ENCODE data around the gene NR2F2.

The NR2F2 gene

DNA sequence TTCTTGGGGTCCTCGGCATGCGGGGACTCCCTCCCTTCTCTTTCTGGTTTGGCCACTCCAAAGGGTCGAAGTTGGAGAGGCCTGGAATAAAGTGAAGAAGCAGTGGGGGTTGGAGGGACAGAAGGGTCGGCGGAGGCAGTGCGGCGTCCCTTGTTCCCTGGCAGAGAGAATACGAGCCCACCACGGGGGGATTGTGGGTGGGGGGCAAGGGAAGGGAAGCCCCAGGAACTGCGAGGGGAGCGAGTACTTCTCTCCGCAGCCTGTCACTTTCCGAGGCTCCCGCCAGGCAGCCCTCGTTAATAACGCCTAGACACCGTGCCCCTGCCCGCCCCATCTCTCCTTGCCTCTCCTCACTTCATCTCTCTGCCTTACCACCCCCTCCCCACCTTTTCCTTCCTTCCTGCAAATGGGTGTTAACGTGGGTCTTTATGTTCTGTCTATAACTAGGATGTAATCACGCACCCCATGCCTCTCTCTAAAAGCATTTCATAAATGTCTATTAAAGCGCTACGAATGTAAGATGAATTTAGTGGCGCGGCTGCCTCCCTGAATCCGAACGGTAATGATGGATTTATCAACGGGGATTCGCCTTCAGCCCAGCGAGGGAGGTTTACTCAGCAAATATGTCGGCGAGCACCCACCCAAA lies 13.7 kb downstream of the NR2F2 start:
- no peak for DNase-seq

DNA sequence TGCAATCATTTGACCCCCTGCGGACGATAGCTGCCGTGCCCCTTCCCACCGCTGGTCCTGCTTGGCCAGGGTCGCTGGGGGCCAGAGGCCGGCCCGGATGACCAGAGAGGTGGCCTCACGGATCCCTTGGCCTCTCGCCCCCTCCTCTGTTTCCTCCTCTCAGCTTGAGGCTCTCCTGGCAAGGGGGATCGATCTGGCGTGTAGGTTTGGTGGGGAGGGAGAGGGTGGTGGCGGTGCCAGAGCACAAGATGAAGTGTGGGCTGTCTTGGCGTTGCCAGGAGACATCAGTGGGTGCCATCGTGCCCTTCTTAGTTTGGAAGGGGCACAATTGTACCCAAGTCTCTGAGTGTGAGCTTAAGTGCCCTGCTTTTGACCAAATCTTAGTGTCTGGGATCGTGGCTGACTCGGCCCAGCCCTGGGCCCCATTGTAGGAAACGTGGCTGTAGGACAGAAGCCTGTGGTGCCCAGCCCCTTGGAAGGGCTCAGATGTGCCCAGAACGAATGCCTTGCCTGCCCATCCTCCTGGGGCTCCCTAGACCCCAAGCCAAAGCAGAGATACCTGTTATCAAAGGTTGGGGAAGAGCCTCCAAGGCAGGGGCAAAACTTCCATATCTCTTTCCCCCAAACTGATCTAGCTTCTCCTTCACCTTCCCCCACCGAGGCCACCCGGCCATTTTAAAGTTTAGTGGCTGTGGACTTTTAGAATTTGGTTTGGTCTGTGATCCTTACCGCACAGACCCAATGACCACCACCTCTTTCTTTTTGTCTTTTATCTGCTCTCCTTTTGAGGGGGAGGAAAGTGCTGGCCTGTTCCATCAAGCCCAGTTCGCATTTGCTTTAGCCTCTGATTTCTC lies 14.4 kb downstream of the NR2F2 start:
- no peak for DNase-seq

DNA sequence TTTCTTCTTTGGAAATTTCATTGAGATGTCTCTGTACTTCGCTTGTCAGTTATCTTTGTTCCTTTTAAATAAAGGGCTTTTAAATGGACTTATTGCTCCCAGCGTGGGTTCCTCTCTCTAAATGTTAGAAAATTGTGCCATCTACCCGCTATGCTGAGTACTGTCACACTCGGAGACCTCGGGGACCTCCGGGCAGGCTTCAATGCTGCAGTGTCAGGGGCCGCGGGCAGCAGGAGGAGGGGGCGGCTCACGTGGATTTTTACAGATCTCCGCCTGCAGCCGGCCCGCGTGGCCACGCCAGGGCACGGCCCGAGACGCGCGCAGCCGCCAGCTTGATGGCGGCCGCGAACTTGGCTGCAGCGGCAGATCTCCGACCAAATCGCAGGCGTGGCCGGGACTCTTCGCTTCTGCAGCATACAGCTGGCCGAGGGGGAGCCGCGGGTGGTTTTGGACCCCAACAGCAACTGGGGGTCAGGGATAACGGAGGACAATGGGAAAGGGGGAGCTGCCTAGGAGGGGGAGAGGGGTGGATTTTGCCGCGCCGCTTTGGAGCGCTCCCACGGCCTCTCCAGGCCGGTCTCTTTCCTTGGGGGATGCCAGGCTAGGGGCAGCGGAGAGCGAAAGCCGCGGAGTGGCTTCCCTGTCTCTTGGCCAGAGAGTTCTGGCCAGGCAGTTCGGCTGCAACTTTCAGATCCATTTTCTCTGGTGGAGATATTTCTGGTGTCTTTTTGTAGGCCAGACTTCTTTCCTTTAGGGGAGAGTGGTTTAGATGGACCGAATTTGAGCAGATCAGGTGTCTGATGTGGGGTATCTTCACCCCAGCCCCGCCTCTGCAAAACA lies 15.3 kb downstream of the NR2F2 start:
- peak; percentile 28 for DNase-seq

DNA sequence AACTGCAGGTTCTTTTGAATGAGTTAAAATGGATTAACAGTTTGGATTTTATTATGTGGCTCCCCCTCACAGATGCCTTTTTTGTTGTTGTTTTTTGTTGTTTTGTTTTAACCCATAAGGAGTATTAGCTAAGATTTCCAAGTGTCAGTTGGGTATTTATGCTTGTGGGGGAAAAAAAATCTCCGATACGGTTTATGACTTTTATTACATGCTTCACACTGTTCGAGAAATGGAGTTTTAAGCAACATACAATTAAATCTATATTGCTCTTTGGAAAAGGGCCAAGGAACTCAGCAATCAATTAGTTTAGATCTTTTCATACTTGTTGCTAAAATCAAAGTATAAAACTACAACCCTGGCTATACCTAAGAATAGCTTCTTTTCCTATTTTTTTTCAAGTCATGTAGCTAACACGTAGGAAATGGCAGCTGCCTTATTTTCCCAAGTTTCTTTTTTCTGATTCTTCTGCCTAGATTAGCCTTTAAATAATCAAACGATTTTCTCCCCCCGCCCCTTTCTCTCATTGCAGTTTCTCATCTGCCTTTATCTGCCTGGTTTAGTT lies 16.0 kb downstream of the NR2F2 start:
- no peak for DNase-seq

DNA sequence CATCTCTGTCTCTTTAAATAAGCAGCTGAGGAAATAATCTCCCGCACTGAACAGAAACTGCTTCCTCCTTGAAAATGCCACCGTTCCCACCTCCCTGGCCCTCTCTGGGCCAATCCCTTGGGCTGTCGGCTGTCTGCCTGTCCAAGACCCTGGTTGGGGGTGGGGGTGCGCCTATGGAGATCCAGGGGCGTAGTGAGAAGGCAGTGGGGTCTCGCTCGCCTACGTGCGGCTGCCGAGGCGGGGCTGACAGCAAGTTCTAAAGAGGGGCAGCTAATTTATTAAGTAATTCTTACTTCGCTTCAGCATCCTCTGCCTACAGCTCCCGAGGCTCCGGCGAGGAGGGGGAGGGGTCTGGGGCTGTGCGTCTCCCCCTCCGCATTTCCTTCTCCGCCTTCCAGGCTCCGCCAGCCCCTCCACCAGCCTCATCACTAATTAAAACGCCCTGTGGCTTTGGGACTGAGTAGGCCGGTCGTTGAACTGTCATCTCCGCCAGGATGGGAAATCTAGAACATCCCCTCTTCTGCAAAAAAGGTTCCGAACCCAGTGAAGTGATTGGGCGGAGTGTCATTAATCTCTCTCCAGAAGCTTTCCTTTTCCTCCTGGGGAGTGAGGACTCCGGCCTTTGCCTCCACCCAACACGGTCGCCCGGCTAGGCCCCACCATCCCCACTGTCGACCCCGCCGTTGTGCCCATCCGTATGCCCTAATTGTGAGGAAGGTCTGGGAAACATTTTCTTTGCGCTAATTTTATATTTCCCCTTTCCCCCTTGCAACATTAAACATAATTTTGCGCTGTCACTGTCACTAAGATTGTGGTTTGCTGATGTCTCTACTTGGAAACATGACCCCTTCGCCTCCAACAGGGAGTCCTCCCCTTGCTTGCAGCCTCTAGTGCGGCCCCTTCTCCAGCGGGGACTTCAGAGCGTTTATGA lies 16.9 kb downstream of the NR2F2 start:
- no peak for DNase-seq

DNA sequence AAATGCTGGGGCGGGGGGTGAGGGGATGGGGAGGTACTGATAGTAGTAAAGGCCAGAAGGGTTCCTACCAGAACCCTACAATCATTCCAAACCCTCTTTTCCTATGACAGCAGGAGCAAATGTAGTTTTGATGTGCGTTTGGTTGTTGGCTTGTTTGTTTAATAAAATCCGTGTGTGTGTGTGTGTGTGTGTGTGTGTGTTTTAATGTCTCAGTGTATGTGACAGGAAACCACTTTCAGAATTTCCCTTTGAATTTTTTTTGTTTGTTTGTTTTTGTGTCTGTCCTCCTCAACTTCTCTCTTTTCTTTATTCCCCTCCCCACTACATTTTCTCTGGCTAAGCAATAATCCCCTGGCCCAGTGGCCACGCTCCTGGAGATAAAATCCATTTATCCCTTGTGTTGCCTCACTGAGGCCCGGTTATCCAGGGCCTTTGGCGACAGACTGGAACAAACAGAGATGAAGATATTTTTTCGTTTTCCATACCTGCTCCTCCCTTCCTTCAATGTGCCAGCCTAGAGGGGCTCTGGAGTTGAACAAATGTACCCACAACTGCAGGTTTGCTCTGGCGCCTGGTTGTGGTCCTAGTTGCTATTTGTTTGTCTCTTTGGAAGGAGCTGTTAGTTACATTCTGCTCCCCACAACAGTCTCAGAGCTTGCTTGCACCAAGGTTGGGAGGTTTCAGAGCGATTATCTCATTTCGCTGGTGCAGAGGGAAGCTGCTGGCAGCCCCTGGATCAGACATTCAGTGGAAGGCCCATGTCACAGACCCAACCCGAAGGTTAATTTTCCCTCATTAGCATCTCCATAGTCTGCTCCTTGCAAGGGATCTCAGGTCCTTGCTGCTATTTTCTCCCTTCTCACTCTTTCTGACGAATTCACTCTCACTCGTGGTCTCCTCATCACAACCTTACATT lies 17.9 kb downstream of the NR2F2 start:
- DNase-seq, result no peak

DNA sequence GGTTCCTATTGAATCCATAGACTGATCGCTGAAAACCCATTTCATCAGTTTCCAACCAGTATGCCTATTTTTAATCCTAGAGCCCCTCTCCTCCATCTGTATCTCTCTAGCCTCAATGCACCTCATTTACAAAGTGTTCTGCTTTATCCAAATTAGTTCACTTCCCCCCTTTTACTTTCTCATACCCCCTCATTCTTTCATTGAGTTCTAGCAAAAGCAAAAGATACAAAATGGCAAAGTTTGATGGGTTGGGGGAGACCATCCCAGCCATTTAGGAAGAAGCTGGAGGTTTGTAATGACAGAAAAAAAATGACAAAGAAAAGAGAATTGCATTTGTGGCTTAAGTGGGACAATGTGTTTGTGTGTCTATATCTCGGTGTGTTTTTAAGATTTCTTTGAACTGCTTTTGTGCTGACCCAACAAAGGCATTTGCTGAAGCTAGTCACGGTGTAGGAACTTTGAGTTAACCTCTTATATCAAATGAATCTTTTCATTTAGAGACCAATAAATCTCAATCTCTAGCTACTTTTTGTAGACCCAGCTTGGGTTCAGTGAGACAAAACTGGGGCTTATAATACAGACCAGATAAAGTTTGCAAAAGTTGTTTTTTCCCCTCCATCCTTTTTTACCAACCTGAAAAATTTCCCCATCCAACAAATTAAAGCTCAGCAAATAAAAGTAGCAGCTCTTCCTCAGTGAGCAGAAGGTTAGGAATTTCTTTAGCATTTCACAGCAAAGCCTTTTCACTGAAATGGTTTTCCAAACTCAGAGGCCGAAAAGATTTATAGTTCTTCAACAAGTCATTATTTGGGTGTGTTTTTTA lies 18.7 kb downstream of the NR2F2 start:
- no peak for DNase-seq

DNA sequence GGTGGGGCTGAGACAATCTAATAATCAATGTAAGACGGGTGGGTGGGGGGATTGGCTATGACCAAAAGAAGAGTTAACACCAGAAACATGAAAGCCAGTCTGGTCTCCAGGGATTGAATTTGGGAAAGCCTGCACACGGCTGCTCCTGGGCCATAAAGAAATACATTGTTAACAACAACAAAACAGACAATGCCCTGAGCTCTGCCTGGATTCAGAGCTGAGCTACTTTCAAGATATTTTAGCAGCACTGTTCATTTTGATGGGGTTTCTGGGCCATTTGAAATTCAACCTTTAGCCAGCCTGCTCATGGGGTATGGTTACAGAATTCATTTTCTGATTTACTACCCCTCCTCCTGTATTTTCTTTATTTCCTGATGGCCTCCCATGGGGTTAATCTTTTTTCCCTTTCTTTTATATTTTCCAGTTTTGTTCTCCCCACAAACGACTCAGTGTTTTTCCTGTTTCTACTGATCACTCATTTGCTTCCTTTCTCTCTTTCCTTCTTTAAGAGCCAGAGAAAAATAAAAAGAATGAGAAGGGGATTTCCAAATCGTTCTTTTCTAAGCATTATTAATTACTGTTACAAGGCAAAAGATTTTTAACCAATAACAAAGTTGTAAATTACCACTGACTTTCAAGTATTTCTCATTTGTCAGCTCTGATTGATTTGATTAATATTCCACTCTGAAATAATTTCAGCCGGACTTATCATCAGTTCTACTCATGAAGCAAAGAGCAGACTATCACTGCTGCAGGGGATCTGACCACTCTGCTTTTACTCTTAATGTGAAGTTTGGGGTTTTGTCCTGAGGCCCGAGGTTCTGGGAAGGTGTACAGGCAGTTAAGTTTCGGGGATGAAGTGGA lies 19.6 kb downstream of the NR2F2 start:
- no peak for DNase-seq

DNA sequence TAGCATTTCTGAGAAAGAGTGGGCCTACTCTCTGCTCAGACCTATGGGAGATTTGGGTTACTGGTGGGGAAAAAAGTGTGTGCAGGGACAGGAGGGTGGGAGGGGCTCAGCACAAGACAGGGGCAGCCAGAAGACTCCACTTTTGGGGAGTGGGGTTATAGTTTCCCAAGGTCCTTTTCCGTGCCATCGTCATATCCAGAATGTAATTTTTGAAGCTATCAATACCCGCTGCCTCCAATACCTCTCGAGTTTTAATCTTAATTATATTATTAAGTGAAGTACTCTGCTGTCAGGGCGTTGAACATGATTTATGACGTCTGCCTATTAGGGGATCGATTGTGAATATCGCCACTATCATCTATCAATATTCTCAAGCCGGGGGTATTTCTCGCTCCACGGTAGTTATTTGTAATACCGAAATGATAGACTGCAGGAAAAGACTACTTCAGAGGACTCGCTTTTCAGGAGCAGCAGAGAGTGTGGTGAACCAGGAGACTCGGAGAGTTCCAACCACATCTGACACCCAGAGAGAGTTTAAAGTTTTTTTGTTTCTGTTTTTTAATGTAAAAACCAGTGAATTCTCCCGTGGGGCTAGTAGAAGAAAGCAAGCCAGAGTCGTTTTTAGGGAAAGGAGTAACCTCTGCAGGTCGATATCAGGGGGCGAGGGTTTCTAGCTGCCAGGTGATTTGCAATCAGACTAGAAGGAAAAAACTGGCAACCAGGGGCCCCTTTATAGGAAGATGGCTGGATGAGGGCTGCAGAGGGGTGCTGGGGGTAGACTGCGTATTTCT lies 20.6 kb downstream of the NR2F2 start:
- no peak for DNase-seq

DNA sequence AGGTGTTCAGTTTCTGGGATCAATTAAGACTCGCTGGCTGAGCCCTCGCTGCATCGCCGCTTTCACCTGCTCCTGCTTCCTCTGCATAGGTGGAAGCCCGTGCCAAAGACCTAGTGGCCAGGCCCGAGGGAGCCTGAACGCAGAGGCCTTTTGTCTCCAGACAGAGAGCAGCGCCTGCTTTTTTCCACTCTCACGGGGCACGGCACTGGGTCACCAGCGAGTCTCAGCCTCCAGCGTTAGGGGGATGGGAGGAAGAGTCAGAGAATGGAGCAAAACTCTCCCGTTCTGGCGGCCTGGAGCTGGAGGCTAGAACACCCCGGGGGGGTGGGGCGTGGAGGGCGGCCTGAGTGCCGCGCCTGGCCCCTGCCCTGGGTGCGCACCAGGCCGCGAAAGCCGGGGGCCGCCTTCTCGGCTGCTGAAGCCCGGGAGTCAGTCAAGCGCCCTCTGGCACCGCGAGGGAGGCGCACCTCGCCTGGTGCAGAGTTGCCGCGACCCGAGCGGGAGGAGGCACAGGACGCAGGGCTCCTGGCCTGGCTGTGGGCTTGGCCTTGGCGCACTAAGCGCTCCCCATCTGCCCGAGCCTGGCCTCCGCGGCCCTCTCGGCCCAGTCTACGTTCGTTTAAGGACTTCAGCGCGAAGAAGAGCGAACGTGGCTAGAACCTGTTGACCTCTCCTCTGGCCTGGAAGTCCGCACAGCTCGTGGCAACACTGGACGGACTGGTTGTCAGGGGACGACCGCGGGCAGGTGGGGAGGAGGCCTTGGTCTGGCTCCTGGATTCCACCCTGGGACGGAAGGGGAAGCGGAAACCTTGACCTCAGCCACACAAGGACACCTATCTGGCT lies 21.5 kb downstream of the NR2F2 start:
- no peak for DNase-seq

DNA sequence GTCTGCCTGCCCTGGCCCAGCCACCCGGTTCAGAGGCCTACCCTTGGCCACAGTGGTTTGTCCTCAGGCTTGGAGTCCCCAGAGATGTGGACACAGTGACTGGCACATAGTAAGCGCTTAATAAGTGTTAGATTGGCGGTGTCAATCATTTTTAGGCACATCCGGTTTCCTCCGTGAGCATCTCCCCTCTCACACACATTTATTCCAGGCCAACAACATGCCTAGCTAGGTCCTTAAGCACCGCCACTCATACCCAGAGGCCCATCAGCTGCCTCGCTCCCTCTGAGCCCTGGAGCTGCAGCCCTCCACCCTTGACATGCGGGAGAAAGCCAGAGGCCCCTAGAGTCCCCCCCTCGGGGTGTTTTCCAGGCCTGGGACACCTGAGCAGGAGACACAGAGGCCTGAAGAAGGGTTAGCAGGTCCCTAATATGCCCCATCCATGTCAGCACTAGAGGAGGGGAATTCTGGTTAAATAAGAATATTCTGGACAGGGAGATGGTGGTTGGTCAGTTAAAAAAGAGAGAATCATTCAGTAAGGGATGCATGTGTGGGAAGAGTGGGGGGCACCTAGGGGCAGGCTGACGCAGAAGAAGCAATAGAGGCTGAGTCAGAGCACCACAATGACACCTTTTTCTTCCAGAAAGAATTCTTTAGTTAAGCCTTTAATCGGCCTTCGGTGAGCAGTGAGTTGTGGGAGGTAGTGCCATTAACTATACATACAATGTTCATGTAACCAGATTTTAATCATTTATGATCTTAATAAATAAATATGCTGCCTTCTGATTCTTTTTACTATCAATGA lies 22.3 kb downstream of the NR2F2 start:
- DNase-seq, result no peak

DNA sequence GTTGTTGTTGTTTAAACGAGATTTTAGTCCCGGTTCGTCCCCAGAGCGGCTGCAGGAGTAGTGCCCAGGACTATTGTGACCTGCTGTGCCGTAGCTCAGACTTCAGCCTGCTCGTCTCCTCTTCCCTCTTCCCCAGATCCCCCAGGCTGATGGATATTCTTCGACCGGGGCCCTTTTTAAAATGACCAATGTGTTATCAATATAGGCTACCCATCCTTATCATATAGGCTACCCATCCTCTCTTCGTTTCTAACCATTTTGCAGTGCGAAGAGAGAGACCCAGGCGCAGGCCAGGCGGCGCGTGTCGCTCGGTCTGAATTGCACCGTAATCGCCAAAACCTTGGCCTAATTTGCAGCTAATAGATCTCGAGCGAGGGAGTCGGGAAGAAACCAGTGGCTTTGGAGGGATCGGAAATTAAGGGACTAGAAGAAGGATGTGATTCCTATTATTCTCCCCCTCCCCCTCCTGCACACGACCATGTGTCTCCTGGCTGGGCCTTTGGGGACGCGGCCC lies 23.0 kb downstream of the NR2F2 start:
- no peak for DNase-seq

DNA sequence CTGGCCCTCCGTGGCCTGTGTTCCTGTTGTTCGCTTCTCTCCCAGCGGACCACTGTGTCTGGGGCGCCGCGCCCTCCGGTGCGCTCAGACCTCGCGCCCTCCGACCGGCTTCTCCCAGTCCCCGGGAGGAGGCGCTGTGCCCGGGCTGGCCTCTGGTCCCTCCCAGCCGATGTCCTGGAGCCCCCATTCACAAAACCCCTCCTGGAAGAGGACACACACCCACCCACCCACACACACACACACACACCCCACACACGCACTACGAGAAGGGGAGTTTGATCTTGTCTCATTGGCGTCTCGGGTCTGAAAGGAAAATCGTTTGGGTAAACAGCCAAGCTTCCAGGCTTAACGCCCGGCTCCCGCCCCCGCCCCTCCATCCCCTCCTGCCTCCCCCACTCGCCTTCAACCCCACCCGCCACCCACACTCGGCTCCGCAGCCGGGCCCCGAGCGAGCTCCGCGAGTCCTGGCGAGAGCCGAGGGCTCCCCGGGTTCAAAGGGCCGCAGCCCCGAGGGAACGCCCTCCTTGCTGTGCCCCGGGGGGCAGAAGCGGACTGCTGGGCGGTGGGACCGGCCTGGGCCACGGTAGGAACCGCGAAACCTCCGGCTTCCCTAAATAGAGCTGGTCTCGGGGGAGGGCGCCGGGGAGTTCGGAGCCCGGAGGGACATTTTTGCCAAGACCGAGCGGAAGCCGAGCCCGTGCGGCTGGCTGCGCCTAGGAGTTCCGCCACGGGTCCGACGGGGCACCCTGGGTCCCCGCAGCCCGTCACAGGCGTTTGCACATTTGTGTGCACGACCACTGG lies 23.6 kb downstream of the NR2F2 start:
- no peak for DNase-seq

DNA sequence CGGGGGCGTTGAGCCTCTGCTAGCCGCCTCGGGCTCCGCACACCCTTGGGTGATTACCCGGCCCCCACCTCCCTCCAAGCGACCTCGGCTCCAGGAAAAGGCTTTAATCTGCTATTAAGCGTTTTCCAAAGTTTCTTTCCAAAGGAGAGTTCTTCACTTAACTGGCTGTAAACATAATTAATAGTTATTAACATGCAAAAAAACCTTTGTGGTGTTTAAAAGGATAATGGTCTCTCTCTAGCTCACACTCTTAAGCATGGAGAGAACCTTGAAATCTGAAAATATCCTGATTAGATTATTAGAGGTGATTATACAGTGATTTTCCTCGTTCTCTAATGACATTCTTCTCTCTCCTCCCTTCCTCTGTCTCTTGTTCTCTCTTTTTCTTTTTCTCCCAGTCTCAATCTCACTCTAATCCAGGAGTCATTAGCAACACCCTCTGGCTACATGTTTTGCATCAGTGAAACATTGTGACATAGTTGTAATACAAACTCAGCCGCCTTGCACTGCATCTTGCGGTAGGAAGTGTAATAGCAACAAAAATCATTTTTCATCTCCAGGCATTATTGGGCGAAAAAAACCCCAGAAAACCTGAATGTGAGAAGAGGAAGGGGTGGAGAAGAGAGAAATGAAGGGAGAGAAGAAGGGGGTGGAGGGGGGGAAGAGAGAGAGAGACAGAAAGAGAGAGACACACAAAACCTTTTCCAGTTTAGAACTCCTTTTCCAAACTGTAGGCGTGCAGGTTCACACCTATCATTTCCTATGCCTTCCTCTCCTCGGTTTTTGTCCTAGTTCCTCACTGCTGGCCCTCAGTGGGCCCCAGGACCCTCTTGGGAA lies 24.4 kb downstream of the NR2F2 start:
- no peak for DNase-seq

Measured in NCI-H748 treated with DMSO at 0.1 percent for 48 hours (cell line).